Psoas muscle (tissue), 8 donors: ENCODE data around the gene SEZ6L2. TPM values are rescaled to one million over a fixed set of nuclear protein-coding genes. Genes with fewer than 3 reads are reported as not detected.

Source experiments
- ATAC-seq, 4 donors: fragments of 200-7000 bp; cut with Tn5 transposase; one replicate each; pipeline ENCODE4 v1.9.1; 2020; ENCODE audit warnings: moderate library complexity in 3 of 4, mild to moderate bottlenecking in 2 of 4
- DNase-seq, 2 donors: peaks; one replicate each; pipeline ENCODE4 v3.0.0-alpha.2; 2020
- H3K27ac ChIP-seq: fragments of 200-600 bp; one replicate; pipeline ENCODE4 v1.8.0; 2022
- H3K27me3 ChIP-seq, 3 donors: fragments of 200-600 bp in 1 of 3; one replicate each; pipeline versions ENCODE4 v1.6.1 to v1.8.0; 2013 to 2022; ENCODE audit warnings: low read length in 2 of 3, mild to moderate bottlenecking in 2 of 3, moderate library complexity in 1 of 3; ENCODE audit not compliant: insufficient read depth in 3 of 3
- H3K36me3 ChIP-seq, 2 donors: fragments of 200-600 bp in 1 of 2; one replicate each; pipeline versions ENCODE4 v1.6.1 to v1.8.0; 2013 to 2022; ENCODE audit warnings: low read depth in 1 of 2, mild to moderate bottlenecking in 1 of 2, moderate library complexity in 1 of 2; ENCODE audit not compliant: insufficient read depth in 1 of 2
- H3K4me1 ChIP-seq: fragments of 200-600 bp; one replicate; pipeline ENCODE4 v1.8.0; 2022
- H3K4me3 ChIP-seq: fragments of 200-600 bp; one replicate; pipeline ENCODE4 v1.8.0; 2022; ENCODE audit warnings: mild to moderate bottlenecking
- H3K9me3 ChIP-seq: fragments of 200-600 bp; one replicate; pipeline ENCODE4 v1.8.0; 2022
- CTCF ChIP-seq: fragments of 200-600 bp; IDR thresholded peaks from one replicate; pipeline ENCODE4 v1.8.0; 2022; ENCODE audit warnings: antibody characterized with exemption
- WGBS, 3 donors: extraction: QIAGEN DNeasy Blood & Tissue Kit; methylation state at CpG; one replicate each; pipeline versions ENCODE4 v1.1.6 to v1.1.7; 2013; 5-methylcytosine and 5-hydroxymethylcytosine counted together
- intact Hi-C, 2 donors: fragments of 100-400 bp; cut with DNase I; formaldehyde crosslinking; loops; one replicate each; pipeline versions ENCODE4 v1.11.0 to v1.14.2; 2022
- polyA plus RNA-seq, 3 donors: library from polyadenylated mRNA; stranded (reverse); fragments of 200-250 nt; gene quantifications; one replicate each; pipeline ENCODE4 v1.2.3, GENCODE V29; 2013
- total RNA-seq, 4 donors: library from RNA; stranded (reverse); fragmentation: NEBNext Ultra II Directional in 2 of 4; extraction: Animal tissue kit (Norgen Biotek cat#: 25700) in 2 of 4; gene quantifications; one replicate each; pipeline versions ENCODE4 v1.2.1 to v1.2.4, GENCODE V29; 2021 to 2023
- donor health status: healthy with polysubstance abuse.
- donor health status: DM: no; HTN: no; CAD: no; lungs with moderate emphysema.
- donor health status: Bipolar disorder and iron deficiency.
- donor health status: healthy.
- donor health status: DM: yes; HTN: yes; CAD: no.
- donor health status: DM: no; HTN: no; CAD: no.
- donor health status: DM: no; HTN: no; CAD: no.
- donor health status: DM: yes; HTN: yes; CAD: no.

Gene SEZ6L2
- total and polyA plus RNA-seq, 7 donors, result 0.05 to 0.86 (median 0.23) TPM

- Histone ChIP-seq H3K36me3 (peaks cover 4 to 14% of the 10 kb centered on the region in 2 donors), H3K27ac (peak overlapping the region; percentile 90), H3K9me3 (no peaks in the 10 kb centered on the region), H3K27me3 (no peaks in the 10 kb centered on the region), H3K4me3 (peak overlapping the region; percentile 99), H3K4me1 (peaks cover 27% of the 10 kb centered on the region)
- DNase-seq (no peak), ATAC-seq (no peak)
- intact Hi-C loops, result loop anchor here (5.0 kb wide), 3 partner anchors 35 to 50 kb away; partner anchors contain the start of genes TAOK2 (in 1 of the 2) and TMEM219 (in 1 of the 2)
- WGBS, 3 donors, result 45 to 55% (median 47%) methylated on average over 12 of the region's 12 CpGs
- no peak for TF ChIP-seq CTCF
These were observed 27.9 kb upstream of the SEZ6L2 start for GRCh38 chr16:29927070-29927905.

- 1 to 2% (median 2%) methylated on average over 12 of the region's 12 CpGs for WGBS, 3 donors
- Histone ChIP-seq H3K36me3 (peaks cover 4 to 20% of the 10 kb centered on the region in 2 donors), H3K27ac (peak overlapping the region; percentile 90), H3K4me3 (peak overlapping the region; percentile 99), H3K4me1 (peaks cover 27% of the 10 kb centered on the region), H3K9me3 (no peaks in the 10 kb centered on the region), H3K27me3 (no peaks in the 10 kb centered on the region)
- intact Hi-C loops, result loop anchor here (5.0 kb wide), 3 partner anchors 36 to 51 kb away; partner anchors contain the start of genes TAOK2 (in 1 of the 2) and TMEM219 (in 1 of the 2)
- DNase-seq, result no peak
- TF ChIP-seq CTCF, result no peak
- peak; percentile 11 to 52 (median 34) for ATAC-seq
These were observed 27.3 kb upstream of the SEZ6L2 start for GRCh38 chr16:29926711-29927052.

- Histone ChIP-seq H3K27me3 (no peaks in the 10 kb centered on the region), H3K9me3 (no peaks in the 10 kb centered on the region), H3K4me1 (peaks cover 27% of the 10 kb centered on the region), H3K27ac (peak within 1 kb of the TSS; percentile 90), H3K36me3 (peaks cover 4 to 27% of the 10 kb centered on the region in 2 donors), H3K4me3 (peak within 1 kb of the TSS; percentile 99)
- WGBS, 3 donors, result 0 to 1% (median 0%) methylated on average over 80 to 89 of the region's 89 CpGs
- ATAC-seq (peak; percentile 98 to 100 (median 99)), DNase-seq (peak; percentile 83 to 92)
- intact Hi-C loops, result loop anchor here (5.0 kb wide), 3 partner anchors 36 to 51 kb away; partner anchors contain the start of genes TAOK2 (in 1 of the 2) and TMEM219 (in 1 of the 2)
- TF ChIP-seq CTCF, result no peak
These were observed 26.7 kb upstream of the SEZ6L2 start, which contains the start of gene KCTD13 for GRCh38 chr16:29925781-29926710. Gene KCTD13, minus strand, starts transcription at chr16:29926226. Its CDS starts 193 bp downstream, at chr16:29926033.

- Histone ChIP-seq H3K4me1 (peaks cover 27% of the 10 kb centered on the region), H3K36me3 (peaks cover 7 to 35% of the 10 kb centered on the region in 2 donors), H3K27ac (peak overlapping the region; percentile 90), H3K27me3 (no peaks in the 10 kb centered on the region), H3K4me3 (peak overlapping the region; percentile 99), H3K9me3 (no peaks in the 10 kb centered on the region)
- no peak for TF ChIP-seq CTCF
- ATAC-seq (no peak), DNase-seq (no peak)
- WGBS, 3 donors, result 8 to 9% (median 8%) methylated on average over 9 of the region's 9 CpGs
- intact Hi-C loops, result loop anchor here (5.0 kb wide), 3 partner anchors 37 to 52 kb away; partner anchors contain the start of genes TAOK2 (in 1 of the 2) and TMEM219 (in 1 of the 2)
These were observed 25.9 kb upstream of the SEZ6L2 start for GRCh38 chr16:29925105-29925756.
